ENCODE data around the gene ACTL8. TPM values are rescaled to one million over a fixed set of nuclear protein-coding genes. Genes with fewer than 3 reads are reported as not detected.

ACTL8 gene
- total RNA-seq, 2 experiments from 2014 or later: not detected

GRCh38 chr1:17869815-17870214, 114.7 kb downstream of the ACTL8 start:
- Histone ChIP-seq H3K27ac (ENCODE audit: low read depth in 1 of 2, low read length in 2 of 2) (no peak overlapping the region), H3K27me3 (ENCODE audit: control insufficient read depth in 1 of 2, insufficient read depth in 2 of 2, low read length in 2 of 2) (no peaks in the 10 kb centered on the region), H3K36me3 (ENCODE audit: insufficient read depth, low read length) (no peaks in the 10 kb centered on the region), H3K9me3 (ENCODE audit: control insufficient read depth in 1 of 2, insufficient read depth in 1 of 2, low read length in 2 of 2) (no peaks in the 10 kb centered on the region), H3K4me1 (ENCODE audit: insufficient read depth, low read length) (no peaks in the 10 kb centered on the region), H3K4me3 (ENCODE audit: low read length) (no peak overlapping the region)
- ATAC-seq (ENCODE audit: poor library complexity) (no peak), DNase-seq (no peak)
- Mint-ChIP-seq H3K27ac (no peak overlapping the region), H3K9me3 (peaks cover 5% of the 10 kb centered on the region), H3K4me1 (ENCODE audit: low read depth) (no peaks in the 10 kb centered on the region), H3K4me3 (no peak overlapping the region), H3K36me3 (ENCODE audit: low read depth) (no peaks in the 10 kb centered on the region), H3K27me3 (peaks cover 10% of the 10 kb centered on the region)
- POLR2A ChIA-PET: no interaction called here
- TF ChIP-seq CTCF (IDR thresholded peaks at IDR 0.05): no peak
- intact Hi-C loops (cut with DNase I, micrococcal nuclease): no loop called here
- CTCF ChIA-PET: no interaction called here

GRCh38 chr1:17870679-17871078, 115.5 kb downstream of the ACTL8 start:
- H3K27me3 ChIP-seq (ENCODE audit: control insufficient read depth in 1 of 2, insufficient read depth in 2 of 2, low read length in 2 of 2): no peaks in the 10 kb centered on the region
- Mint-ChIP-seq H3K27ac (no peak overlapping the region), H3K4me3 (no peak overlapping the region), H3K4me1 (ENCODE audit: low read depth) (no peaks in the 10 kb centered on the region), H3K36me3 (ENCODE audit: low read depth) (no peaks in the 10 kb centered on the region), H3K9me3 (peaks cover 5% of the 10 kb centered on the region), H3K27me3 (peaks cover 10% of the 10 kb centered on the region)
- H3K4me1 ChIP-seq (ENCODE audit: insufficient read depth, low read length): no peaks in the 10 kb centered on the region
- DNase-seq (no peak), ATAC-seq (ENCODE audit: poor library complexity) (no peak)
- no peaks in the 10 kb centered on the region for H3K36me3 ChIP-seq (ENCODE audit: insufficient read depth, low read length)
- H3K27ac ChIP-seq (ENCODE audit: low read depth in 1 of 2, low read length in 2 of 2): no peak overlapping the region
- intact Hi-C loops (cut with DNase I, micrococcal nuclease): no loop called here
- TF ChIP-seq CTCF (IDR thresholded peaks at IDR 0.05): no peak
- CTCF ChIA-PET: no interaction called here
- H3K4me3 ChIP-seq (ENCODE audit: low read length): no peak overlapping the region
- POLR2A ChIA-PET: no interaction called here
- H3K9me3 ChIP-seq (ENCODE audit: control insufficient read depth in 1 of 2, insufficient read depth in 1 of 2, low read length in 2 of 2): no peaks in the 10 kb centered on the region

GRCh38 chr1:17873007-17873675, 118.0 kb downstream of the ACTL8 start:
- Histone ChIP-seq H3K4me1 (ENCODE audit: insufficient read depth, low read length) (no peaks in the 10 kb centered on the region), H3K27ac (ENCODE audit: low read depth in 1 of 2, low read length in 2 of 2) (no peak overlapping the region), H3K9me3 (ENCODE audit: control insufficient read depth in 1 of 2, insufficient read depth in 1 of 2, low read length in 2 of 2) (no peaks in the 10 kb centered on the region), H3K36me3 (ENCODE audit: insufficient read depth, low read length) (no peaks in the 10 kb centered on the region), H3K4me3 (ENCODE audit: low read length) (no peak overlapping the region), H3K27me3 (ENCODE audit: control insufficient read depth in 1 of 2, insufficient read depth in 2 of 2, low read length in 2 of 2) (no peaks in the 10 kb centered on the region)
- no peak for TF ChIP-seq CTCF (IDR thresholded peaks at IDR 0.05)
- Mint-ChIP-seq H3K36me3 (ENCODE audit: low read depth) (no peaks in the 10 kb centered on the region), H3K27ac (no peak overlapping the region), H3K9me3 (peaks cover 5% of the 10 kb centered on the region), H3K4me1 (ENCODE audit: low read depth) (no peaks in the 10 kb centered on the region), H3K27me3 (peaks cover 10% of the 10 kb centered on the region), H3K4me3 (no peak overlapping the region)
- ATAC-seq (ENCODE audit: poor library complexity) (no peak), DNase-seq (no peak)
- POLR2A ChIA-PET: no interaction called here
- CTCF ChIA-PET: no interaction called here
- intact Hi-C loops (cut with DNase I, micrococcal nuclease): no loop called here
